Measurements from ENCODE around the gene AFDN. TPM values are rescaled to one million over a fixed set of nuclear protein-coding genes. Genes with fewer than 3 reads are reported as not detected.

Gene AFDN
- total and polyA plus RNA-seq, 8 donors: 137 to 422 (median 284) TPM

DNA sequence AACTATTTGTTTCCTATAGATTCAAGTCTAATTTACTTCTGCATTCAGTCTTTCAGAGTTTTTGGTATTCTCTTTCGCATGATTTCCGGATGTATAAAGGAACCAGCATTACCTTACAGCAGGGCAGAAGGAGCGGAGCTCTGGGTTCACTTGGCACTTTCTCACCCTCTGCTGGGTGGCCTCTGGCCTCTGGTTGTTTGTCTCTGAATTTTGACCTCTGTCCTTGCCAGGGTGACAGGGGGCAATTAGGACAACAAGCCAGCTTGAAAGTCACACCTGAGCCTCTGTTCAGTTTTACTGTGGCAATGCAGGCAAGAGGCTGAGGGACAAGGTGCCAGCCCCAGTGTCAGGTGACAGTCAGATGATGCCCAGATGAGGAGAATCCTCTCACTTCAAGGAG lies 101.4 kb downstream of the AFDN start:
- no peak overlapping the region for H3K4me3 ChIP-seq
- DNase-seq (no peak), ATAC-seq (no peak)
- H3K27me3 ChIP-seq: no peaks in the 10 kb centered on the region
- no peaks in the 10 kb centered on the region for H3K9me3 ChIP-seq
- no peak overlapping the region for H3K27ac ChIP-seq
- no peak for TF ChIP-seq CTCF (IDR thresholded peaks at IDR 0.05)
- intact Hi-C loops (cut with DNase I): no loop called here
- peaks cover 0 to 63% of the 10 kb centered on the region in 2 donors for H3K36me3 ChIP-seq
- H3K4me1 ChIP-seq: peaks cover 0 to 6% of the 10 kb centered on the region in 2 donors

- DNase-seq: no peak
- Histone ChIP-seq H3K4me3 (no peak overlapping the region), H3K27me3 (no peaks in the 10 kb centered on the region), H3K27ac (no peak overlapping the region), H3K9me3 (no peaks in the 10 kb centered on the region), H3K4me1 (peaks cover 2 to 20% of the 10 kb centered on the region in 2 donors), H3K36me3 (peaks cover 0 to 44% of the 10 kb centered on the region in 2 donors)
- intact Hi-C loops (cut with DNase I): no loop called here
- no peak for TF ChIP-seq CTCF (IDR thresholded peaks at IDR 0.05)
- no peak for ATAC-seq
Measured at GRCh38 chr6:167930295-167930694, 103.6 kb downstream of the AFDN start.

GRCh38 chr6:167932468-167933276 lies 106.0 kb downstream of the AFDN start:
- ATAC-seq: peak; percentile 64
- H3K4me3 ChIP-seq: no peak overlapping the region
- intact Hi-C loops (cut with DNase I): no loop called here
- no peak for TF ChIP-seq CTCF (IDR thresholded peaks at IDR 0.05)
- peaks cover 2 to 20% of the 10 kb centered on the region in 2 donors for H3K4me1 ChIP-seq
- no peaks in the 10 kb centered on the region for H3K27me3 ChIP-seq
- no peaks in the 10 kb centered on the region for H3K9me3 ChIP-seq
- peak overlapping the region; percentile 48 to 71 for H3K27ac ChIP-seq
- peaks cover 0 to 26% of the 10 kb centered on the region in 2 donors for H3K36me3 ChIP-seq
- peak in 1 of 4 donors; percentile 54 for DNase-seq

GRCh38 chr6:167933290-167933689 lies 106.6 kb downstream of the AFDN start:
- intact Hi-C loops (cut with DNase I): no loop called here
- H3K9me3 ChIP-seq: no peaks in the 10 kb centered on the region
- H3K4me1 ChIP-seq: peaks cover 2 to 20% of the 10 kb centered on the region in 2 donors
- no peak overlapping the region for H3K4me3 ChIP-seq
- H3K27ac ChIP-seq: peak overlapping the region; percentile 48 to 71
- no peak for DNase-seq
- H3K36me3 ChIP-seq: peaks cover 0 to 20% of the 10 kb centered on the region in 2 donors
- ATAC-seq: peak; percentile 45
- no peaks in the 10 kb centered on the region for H3K27me3 ChIP-seq
- no peak for TF ChIP-seq CTCF (IDR thresholded peaks at IDR 0.05)

- Histone ChIP-seq H3K27me3 (no peaks in the 10 kb centered on the region), H3K4me1 (peaks cover 2 to 20% of the 10 kb centered on the region in 2 donors), H3K27ac (peak overlapping the region; percentile 48 to 71), H3K9me3 (no peaks in the 10 kb centered on the region), H3K4me3 (no peak overlapping the region), H3K36me3 (peaks cover 0 to 15% of the 10 kb centered on the region in 2 donors)
- no peak for TF ChIP-seq CTCF (IDR thresholded peaks at IDR 0.05)
- DNase-seq (no peak), ATAC-seq (peak; percentile 4)
- intact Hi-C loops (cut with DNase I): no loop called here
Measured at GRCh38 chr6:167933847-167934246, 107.1 kb downstream of the AFDN start.
